Lower lobe of right lung (tissue), 2 donors: ENCODE results near the gene GARIN5A. TPM values are rescaled to one million over a fixed set of nuclear protein-coding genes. Genes with fewer than 3 reads are reported as not detected.

Experiments
- ATAC-seq, 2 donors: fragments of 200-7000 bp; cut with Tn5 transposase; one replicate each; pipeline ENCODE4 v1.9.1; 2020 to 2022; ENCODE audit warnings: mild to moderate bottlenecking in 2 of 2, moderate library complexity in 2 of 2
- DNase-seq: peaks from one replicate; pipeline ENCODE4 v3.0.0-alpha.2; 2020
- H3K27ac ChIP-seq: fragments of 200-600 bp; one replicate; pipeline ENCODE4 v1.8.0; 2022
- H3K27me3 ChIP-seq: fragments of 200-600 bp; one replicate; pipeline ENCODE4 v1.8.0; 2022; ENCODE audit warnings: low read depth
- H3K36me3 ChIP-seq: fragments of 200-600 bp; one replicate; pipeline ENCODE4 v1.8.0; 2022; ENCODE audit warnings: mild to moderate bottlenecking
- H3K4me1 ChIP-seq: fragments of 200-600 bp; one replicate; pipeline ENCODE4 v1.8.0; 2022
- H3K4me3 ChIP-seq: fragments of 200-600 bp; one replicate; pipeline ENCODE4 v1.8.0; 2022; ENCODE audit warnings: mild to moderate bottlenecking
- H3K9me3 ChIP-seq: fragments of 200-600 bp; one replicate; pipeline ENCODE4 v1.8.0; 2022
- intact Hi-C: fragments of 100-400 bp; cut with DNase I; formaldehyde crosslinking; loops from one replicate; pipeline ENCODE4 v1.11.0; 2022
- total RNA-seq: library from RNA; stranded (reverse); fragmentation: NEBNext Ultra II Directional; extraction: Animal tissue kit (Norgen Biotek cat#: 25700); gene quantifications from one replicate; pipeline ENCODE4 v1.2.1, GENCODE V29; 2021
- TF ChIP-seq, protein P1 (sequence below): fragments of 200-600 bp; IDR thresholded peaks from one replicate; pipeline ENCODE4 v1.8.0; 2022; ENCODE audit warnings: antibody characterized with exemption, mild to moderate bottlenecking
- donor health status: DM: no; HTN: yes; CAD: no; lungs with severe emphysema.

GARIN5A gene
- total RNA-seq, 1 donor from 2014 or later: 2.2 TPM

DNA sequence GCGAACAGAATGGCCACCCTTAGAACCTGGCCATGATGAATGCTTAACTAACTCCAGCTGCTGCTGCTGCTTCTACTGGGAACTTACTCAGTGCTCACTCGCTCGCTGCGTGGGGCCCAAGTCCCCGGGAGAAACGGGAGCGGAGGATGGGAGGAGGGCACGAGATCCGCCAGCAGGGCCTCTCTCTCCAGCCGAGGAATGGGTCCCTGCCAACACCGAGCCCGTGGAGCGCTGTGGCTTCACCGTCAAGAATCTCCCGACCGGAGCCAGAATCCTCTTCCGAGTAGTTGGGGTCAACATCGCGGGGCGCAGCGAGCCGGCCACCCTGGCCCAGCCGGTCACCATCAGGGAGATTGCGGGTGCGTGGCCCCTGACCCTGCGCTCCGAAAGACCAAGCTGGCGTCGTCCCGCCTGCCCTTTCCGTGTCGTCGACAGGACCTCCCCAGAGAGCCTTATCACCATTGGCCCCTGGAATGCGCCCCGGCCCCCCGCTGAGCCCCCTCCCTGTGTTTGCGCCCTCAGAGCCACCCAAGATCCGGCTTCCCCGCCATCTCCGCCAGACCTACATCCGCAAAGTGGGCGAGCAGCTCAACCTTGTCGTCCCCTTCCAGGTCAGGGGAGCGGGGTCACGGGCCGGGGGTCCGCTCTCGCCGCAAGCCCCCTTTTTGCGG is 18.1 kb downstream of the GARIN5A start:
- Histone ChIP-seq H3K4me3 (no peak overlapping the region), H3K9me3 (no peaks in the 10 kb centered on the region), H3K27ac (no peak overlapping the region), H3K27me3 (peaks cover 28% of the 10 kb centered on the region), H3K4me1 (no peaks in the 10 kb centered on the region), H3K36me3 (no peaks in the 10 kb centered on the region)
- intact Hi-C loops: no loop called here
- DNase-seq (no peak), ATAC-seq (no peak)
- TF ChIP-seq, protein P1, sequence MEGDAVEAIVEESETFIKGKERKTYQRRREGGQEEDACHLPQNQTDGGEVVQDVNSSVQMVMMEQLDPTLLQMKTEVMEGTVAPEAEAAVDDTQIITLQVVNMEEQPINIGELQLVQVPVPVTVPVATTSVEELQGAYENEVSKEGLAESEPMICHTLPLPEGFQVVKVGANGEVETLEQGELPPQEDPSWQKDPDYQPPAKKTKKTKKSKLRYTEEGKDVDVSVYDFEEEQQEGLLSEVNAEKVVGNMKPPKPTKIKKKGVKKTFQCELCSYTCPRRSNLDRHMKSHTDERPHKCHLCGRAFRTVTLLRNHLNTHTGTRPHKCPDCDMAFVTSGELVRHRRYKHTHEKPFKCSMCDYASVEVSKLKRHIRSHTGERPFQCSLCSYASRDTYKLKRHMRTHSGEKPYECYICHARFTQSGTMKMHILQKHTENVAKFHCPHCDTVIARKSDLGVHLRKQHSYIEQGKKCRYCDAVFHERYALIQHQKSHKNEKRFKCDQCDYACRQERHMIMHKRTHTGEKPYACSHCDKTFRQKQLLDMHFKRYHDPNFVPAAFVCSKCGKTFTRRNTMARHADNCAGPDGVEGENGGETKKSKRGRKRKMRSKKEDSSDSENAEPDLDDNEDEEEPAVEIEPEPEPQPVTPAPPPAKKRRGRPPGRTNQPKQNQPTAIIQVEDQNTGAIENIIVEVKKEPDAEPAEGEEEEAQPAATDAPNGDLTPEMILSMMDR: no peak

DNA sequence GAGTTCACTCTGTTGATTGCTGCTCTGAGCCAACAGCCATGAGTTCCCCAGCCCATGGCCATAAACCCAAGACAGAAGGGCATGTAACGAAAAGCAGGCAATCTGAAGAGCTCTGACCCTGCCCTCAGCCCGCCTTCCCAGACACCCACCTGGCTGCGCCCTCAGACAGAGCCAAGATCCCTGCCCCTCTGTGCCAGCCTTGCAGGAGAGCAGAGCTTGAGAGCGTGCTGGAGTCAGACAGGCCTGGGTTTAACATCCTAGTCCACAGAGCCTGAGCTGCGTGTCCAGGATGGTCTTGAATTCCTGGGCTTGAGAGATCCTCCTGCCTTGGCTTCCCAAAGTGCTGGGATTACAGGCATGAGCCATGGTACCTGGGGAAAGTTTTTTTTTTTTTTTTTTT is 19.3 kb downstream of the GARIN5A start:
- TF ChIP-seq, protein P1: no peak
- intact Hi-C loops: no loop called here
- no peaks in the 10 kb centered on the region for H3K4me1 ChIP-seq
- no peaks in the 10 kb centered on the region for H3K9me3 ChIP-seq
- ATAC-seq (no peak), DNase-seq (no peak)
- no peak overlapping the region for H3K4me3 ChIP-seq
- peaks cover 28% of the 10 kb centered on the region for H3K27me3 ChIP-seq
- no peak overlapping the region for H3K27ac ChIP-seq
- no peaks in the 10 kb centered on the region for H3K36me3 ChIP-seq

DNA sequence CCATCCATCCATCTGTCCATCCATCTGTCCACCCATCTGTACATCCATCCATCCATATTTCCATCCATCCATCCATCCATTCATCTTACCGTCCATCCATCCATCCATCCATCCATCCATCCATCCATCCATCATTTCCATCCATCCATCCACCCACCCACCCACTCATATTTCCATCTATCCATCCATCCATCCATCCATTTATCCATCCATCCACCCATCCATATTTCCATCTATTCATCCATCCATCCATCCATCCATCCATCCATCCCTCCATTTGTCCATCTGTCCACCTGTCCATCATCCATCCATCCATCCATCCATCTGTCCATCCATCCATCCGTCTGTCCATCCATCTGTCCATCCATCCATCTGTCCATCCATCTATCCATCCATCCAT is 20.7 kb downstream of the GARIN5A start:
- Histone ChIP-seq H3K4me1 (no peaks in the 10 kb centered on the region), H3K9me3 (no peaks in the 10 kb centered on the region), H3K27me3 (peaks cover 26% of the 10 kb centered on the region), H3K4me3 (no peak overlapping the region), H3K36me3 (no peaks in the 10 kb centered on the region), H3K27ac (no peak overlapping the region)
- DNase-seq: no peak
- intact Hi-C loops: no loop called here
- no peak for ATAC-seq
- TF ChIP-seq, protein P1: no peak

DNA sequence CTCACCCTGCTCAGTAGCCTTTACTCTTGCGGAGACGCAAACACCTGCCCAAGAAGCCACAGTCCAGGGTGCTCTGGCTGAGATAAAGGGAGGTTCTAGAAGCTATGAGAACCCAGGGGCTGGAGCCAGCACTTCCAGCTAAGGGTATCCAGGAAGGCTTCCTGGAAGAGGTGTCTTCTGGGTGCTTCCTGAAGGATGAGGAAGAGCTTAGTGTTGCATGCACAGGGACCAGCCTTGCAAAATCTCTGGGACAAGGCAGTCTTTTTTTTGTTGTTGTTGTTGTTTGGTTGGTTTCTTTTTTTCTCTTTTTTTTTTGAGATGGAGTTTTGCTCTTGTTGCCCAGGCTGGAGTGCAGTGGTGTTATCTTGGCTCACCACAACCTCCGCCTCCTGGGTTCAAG is 23.4 kb downstream of the GARIN5A start:
- ATAC-seq (no peak), DNase-seq (no peak)
- Histone ChIP-seq H3K4me3 (no peak overlapping the region), H3K4me1 (no peaks in the 10 kb centered on the region), H3K27me3 (peaks cover 13% of the 10 kb centered on the region), H3K27ac (no peak overlapping the region), H3K9me3 (no peaks in the 10 kb centered on the region), H3K36me3 (no peaks in the 10 kb centered on the region)
- TF ChIP-seq, protein P1: no peak
- intact Hi-C loops: no loop called here

DNA sequence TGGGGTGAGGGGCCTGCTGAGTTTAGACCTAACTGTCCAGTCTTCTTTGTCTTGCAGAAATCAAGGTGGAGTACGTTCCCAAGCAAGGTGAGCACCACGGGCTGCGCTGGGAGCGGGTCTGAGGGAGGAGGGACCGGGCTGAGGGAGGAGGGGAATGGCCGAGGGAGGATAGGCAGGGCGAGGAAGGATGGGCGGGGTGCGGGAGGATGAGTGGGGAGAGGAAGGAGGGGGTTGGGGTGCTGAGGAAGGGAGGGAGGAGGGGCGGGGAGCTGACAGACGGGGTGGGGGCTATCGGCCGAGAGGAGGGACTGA is 25.5 kb downstream of the GARIN5A start:
- H3K9me3 ChIP-seq: no peaks in the 10 kb centered on the region
- intact Hi-C loops: no loop called here
- no peak overlapping the region for H3K27ac ChIP-seq
- TF ChIP-seq, protein P1: no peak
- no peaks in the 10 kb centered on the region for H3K4me1 ChIP-seq
- H3K27me3 ChIP-seq: peaks cover 3% of the 10 kb centered on the region
- H3K4me3 ChIP-seq: no peak overlapping the region
- ATAC-seq (no peak), DNase-seq (no peak)
- H3K36me3 ChIP-seq: no peaks in the 10 kb centered on the region
